HG02763 (cell line): ENCODE results near the gene RAB32.
"Not testable (repeated sequence)": the region's sequence is repeated elsewhere in the genome, so short reads cannot be mapped to it uniquely, and the experiment has no call there.

ENCODE experiments used
- ATAC-seq: cut with Tn5 transposase; IDR thresholded peaks from one replicate; pipeline ENCODE4 v1.9.1; 2021; ENCODE audit warnings: mild to moderate bottlenecking, moderate library complexity; ENCODE audit not compliant: unreplicated experiment

RAB32 gene

GRCh38 chr6:146543211-146543939, at the start of gene RAB32:
TSS of gene RAB32 (plus strand) at chr6:146543833. CDS start at chr6:146543872, 39 bp downstream.
- peak; percentile 49 for ATAC-seq

DNA sequence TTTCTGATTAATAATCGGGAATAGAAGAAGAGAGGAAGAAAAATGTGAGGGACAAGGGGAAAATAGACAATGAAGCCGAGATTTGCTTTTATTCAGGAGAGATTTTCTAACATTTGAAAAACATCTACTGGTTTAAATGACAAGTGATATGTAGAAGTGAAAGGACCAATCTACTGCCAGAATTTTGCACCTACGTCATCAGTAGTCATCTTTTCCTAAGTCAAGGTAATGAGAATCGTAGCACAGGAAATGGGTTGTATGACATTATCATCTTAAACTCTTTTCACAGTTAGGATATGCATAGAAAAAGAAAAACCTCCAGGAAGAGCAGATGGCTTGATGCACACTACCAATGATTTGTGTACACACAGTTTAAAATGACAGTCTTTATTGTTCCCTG, 45.3 kb upstream of the RAB32 start:
- ATAC-seq: no peak

DNA sequence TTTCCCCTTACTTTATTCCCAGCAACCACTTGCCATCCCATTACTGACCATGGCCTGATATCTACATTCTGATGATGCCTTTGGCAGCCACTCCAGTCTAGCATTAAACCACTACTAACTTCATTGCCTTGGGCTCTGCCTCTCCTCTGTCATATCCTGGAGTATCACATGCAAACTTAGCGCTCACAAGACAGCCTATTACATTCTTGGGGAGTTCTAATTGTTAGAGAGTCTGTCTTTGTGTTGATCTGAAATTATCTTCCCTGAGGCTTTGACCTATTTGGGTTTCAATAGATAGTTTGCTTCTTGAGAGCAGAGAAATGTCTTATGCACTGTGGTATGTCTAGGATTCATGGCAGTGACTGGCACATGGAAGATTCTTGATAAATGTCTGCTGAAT, 40.5 kb upstream of the RAB32 start:
- no peak for ATAC-seq

DNA sequence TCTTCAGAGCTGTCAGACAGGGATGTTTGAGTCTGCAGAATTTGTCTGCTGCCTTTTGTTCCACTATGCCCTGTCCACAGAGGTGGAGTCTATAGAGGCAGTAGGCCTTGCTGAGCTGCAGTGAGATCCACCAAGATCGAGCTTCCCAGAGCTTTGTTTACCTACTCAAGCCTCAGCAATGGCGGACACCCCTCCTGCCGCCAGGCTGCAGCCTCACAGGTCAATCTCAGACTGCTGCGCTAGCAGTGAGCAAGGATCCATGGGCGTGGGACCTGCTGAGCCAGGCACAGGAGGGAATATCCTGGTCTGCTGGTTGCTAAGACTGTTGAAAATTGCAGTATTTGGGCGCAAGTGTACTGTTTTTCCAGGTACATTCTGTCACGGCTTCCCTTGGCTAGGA, 28.4 kb upstream of the RAB32 start:
- no peak for ATAC-seq

- ATAC-seq: no peak
Measured at GRCh38 chr6:146526192-146526591, 17.4 kb upstream of the RAB32 start.

DNA sequence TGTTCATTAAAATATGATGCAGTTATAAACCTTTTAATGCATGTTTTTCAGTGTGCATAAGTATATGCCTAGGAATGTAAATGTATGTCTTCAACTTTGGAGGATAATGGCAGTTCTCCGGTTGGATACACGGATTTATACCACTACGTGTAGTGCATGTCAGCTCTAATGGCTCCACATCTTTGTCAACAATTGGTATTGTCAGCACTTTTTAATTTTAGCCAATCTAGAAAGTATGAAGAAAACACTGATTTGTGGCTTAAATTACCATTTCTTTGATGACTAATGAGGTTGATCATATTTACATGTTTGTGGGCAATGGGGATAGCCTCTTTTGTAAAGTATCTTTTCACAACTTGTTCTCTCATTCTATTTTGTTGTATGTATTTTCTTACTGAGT, 10.9 kb upstream of the RAB32 start:
- ATAC-seq: no peak

DNA sequence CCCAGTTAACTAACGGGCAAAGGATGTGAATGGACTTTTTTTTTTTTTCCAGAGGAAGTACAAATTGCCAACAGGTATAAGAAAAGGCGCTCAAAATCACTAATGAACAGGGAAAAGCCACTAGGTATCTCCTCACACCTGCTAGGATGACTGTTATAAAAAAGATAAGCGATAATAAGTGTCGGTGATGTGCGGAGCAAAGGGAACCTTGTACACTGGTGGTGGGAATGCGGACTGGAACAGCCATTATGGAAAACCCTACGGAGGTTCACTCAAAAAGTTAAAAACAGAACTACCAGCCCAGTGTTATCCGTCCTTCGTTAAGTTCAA, 787 bp upstream of the RAB32 start:
- no peak for ATAC-seq

DNA sequence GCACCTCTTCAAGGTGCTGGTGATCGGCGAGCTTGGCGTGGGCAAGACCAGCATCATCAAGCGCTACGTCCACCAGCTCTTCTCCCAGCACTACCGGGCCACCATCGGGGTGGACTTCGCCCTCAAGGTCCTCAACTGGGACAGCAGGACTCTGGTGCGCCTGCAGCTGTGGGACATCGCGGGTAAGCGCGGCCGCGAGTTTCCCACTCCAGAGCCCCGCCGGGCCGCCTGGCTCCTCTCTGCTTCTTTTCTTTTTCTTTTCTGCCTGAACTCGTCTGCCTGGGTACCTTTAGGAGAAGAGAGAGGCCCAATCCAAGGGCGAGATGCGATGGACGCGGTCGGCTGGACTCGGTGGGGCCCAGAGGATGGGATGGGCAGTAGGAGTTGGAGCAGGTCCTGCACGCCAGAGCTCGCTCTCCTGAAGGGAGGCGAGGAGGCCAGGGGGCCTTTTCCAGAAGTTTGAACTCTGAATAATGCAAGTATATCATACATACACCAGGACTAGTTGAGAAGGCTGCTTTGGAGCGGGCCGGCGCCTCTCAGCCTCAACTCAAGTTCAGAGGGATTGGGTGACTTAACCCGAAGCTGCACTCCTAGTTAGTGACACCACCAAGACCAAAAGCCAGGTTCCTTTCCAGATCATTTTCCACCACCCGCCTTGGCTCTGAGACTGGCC, 445 bp downstream of the RAB32 start:
- ATAC-seq: peak; percentile 12

GRCh38 chr6:146544616-146545182, 1.1 kb downstream of the RAB32 start:
- no peak for ATAC-seq

- no peak for ATAC-seq
Measured at GRCh38 chr6:146545581-146545980, 1.9 kb downstream of the RAB32 start.

GRCh38 chr6:146546443-146547043, 2.9 kb downstream of the RAB32 start:
- ATAC-seq: no peak

DNA sequence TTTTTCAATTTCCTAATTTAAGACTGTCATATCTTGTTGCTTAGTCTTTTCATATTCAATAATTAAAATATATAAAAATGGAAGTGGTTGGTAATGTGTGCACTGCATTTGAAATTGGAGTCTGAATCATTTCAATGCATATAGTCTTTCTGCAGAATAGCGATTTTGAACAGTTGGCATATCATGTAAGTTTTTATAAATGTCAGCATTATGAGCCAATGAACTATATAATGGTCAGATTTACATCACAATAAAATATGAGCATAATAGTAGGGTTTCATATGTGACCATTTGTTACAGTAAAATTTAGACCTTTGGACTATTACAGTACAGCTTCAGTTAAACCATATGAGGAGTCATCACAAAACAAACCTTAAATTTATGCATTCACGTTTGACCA, 4.3 kb downstream of the RAB32 start:
- ATAC-seq: no peak

- no peak for ATAC-seq
Measured at GRCh38 chr6:146548898-146549374, 5.3 kb downstream of the RAB32 start.

DNA sequence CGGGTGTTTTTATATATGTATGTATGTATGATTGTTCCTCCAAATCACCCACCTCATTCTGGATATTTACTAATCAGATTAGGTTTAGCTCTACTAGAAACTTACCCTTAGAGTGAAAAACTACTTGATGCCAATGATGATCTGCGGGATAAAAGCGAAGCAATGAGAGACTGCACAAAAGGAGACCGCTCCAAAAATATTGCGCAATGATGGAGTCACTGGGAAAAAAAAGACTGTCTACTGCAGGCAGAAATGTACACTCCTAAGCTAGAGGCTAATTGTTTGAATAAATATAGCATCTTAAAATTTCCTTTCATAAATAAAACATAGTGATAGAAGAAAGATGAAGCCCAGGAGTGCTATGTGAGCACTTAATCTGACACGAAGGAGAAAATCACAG, 7.3 kb downstream of the RAB32 start:
- no peak for ATAC-seq

DNA sequence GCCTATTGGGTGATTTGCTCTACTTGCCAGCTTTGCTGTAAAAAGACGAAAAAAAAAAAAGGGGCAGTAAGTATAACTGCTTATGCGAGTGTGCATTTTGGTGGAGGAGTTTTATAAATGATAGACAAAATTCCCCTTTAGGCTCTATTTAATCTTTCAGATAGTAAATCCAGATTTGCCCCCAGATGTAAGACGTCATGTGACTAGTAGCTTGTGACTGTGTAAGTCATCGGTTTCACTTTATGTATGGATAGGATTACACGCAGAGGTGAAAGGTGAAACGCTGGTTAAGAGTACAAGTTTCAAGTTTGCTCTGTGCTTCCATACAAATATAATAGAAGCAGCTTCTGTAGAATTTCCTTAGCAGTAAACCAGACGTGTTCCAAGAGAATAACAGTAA, 7.9 kb downstream of the RAB32 start:
- no peak for ATAC-seq

DNA sequence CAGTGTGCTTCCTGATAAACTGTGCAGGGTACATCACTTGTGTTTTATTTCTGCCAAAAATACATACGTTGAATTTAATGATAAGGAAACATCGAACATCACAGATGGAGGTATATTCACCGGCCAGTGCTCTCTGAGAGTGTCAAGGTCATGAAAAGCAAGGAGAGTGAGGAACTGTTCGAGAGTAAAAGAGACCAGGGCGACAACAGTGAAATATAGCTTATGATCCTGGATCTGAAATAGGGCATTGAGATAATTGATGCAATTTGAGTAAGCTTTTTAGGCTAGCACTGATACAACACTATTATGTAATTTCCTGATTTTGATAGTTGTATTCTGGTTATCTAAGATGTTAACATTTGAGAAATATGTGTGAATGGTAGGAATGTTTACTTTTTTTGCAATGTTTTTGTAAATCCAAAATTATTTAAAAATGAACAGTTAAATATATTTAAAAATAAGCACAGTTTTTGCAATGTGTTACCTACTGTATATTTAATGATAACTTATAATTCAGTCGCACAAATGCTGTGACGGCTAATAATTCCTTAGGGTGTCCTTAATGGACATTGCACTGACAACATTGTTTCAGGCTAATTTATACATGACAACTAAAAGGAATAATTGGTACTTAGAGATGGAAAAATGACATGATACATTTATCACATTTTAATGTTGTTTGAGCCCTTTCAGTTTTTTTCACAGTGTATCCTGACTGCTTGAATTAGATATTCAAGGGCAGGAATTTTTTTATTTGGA, 9.9 kb downstream of the RAB32 start:
- no peak for ATAC-seq

DNA sequence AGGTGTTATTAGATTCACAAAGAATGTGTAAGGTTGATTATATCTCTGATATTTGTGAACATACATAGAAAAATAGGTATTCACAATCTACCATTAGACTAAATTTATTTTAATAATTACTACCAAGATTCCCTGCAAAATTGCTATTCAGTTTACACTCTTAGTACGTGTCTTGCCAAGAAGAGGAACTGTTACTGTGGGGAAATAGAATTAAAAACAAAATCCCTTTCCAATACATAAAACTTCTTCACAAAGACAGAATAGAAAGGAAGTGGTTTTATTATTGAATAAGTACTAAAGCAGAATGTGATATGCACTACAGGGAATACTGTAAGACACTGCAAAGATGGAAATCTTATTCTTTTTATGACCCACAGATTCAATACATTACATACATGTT, 17.0 kb downstream of the RAB32 start:
- ATAC-seq: no peak

DNA sequence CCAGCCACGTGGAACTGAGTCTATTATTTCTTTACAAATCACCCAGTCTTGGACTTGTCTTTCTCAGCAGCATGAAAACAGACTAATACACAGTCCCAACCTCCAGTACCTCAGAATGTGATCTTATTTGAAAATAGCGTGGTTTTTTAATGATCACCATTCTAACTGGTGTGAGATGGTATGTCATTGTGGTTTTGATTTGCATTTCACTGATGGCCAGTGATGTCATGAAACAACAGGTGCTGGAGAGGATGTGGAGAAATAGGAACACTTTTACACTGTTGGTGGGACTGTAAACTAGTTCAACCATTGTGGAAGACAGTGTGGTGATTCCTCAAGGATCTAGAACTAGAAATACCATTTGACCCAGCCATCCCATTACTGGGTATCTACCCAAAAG, 23.0 kb downstream of the RAB32 start:
- ATAC-seq: not testable (repeated sequence)

DNA sequence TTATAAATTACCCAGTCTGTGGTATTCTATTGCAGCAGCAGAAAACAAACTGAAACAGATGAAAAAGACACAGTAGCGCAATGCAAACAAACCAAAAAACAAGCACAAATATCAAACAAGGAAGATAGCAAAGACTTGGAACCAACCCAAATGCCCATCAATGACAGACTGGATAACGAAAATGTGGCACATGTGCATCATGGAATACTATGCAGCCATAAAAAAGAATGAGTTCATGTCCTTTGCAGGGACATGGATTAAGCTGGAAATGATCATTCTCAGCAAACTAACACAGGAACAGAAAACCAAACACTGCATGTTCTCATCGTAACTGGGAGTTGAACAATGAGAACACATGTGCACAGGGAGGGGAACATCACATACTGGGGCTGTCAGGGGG, 25.0 kb downstream of the RAB32 start:
- not testable (repeated sequence) for ATAC-seq

DNA sequence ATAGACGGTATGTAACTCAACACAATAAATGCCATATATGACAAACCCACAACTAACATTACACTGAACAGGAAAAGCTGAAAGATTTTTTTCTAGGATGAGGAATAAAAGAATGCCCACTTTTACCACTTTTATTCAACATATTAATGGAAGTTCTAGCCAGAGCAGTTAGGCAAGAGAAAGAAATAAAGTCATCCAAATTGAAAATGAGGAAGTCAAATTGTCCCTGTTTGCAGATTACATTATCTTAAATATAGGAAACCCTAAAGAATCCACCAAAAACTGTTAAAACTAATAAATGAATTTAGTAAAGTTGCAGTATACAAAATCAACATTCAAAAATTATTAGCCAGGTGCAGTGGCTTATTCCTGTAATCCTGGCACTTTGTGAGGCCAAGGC, 30.6 kb downstream of the RAB32 start:
- ATAC-seq: no peak

DNA sequence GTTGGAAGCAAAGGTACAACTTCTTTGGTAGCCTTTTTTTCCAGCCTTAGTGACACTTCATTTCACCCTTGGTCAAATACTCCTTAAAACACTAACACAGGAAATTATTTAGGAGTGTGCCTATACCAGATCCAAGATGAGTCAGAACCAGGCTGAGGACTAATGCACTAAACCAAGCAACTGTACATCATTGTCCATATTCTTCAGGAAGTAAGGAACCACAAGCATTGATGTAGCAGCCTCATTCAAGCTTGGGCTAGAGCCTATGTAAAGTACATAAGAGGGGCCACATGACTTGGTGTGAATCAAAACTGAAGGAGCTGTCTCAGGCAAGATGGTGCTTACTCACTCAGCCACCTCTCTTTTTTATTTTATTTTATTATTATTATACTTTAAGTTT, 34.4 kb downstream of the RAB32 start:
- ATAC-seq: no peak
